PFSK-1 (cell line): Measurements from ENCODE around the gene HDAC4.

Experiments
- FOXP2 ChIP-seq: optimal IDR thresholded peaks from 2 replicates; pipeline ENCODE3; 2011; ENCODE audit warnings: borderline replicate concordance, control low read depth, inconsistent platforms; ENCODE audit not compliant: insufficient read depth; ENCODE audit errors: extremely low read length, extremely low read depth
- POLR2AphosphoS5 ChIP-seq: IDR thresholded peaks from 2 replicates; pipeline ENCODE4 v1.6.1; 2012; ENCODE audit warnings: low read depth, mild to moderate bottlenecking, control low read depth, low read length, moderate library complexity
- REST ChIP-seq, 2 experiments: IDR thresholded peaks; 2 replicates each; pipeline versions ENCODE4 v1.6.1 to v1.8.0; 2011 to 2012; ENCODE audit warnings: low read depth in 2 of 2, low read length in 2 of 2, control low read depth in 1 of 2, inconsistent platforms in 1 of 2, mild to moderate bottlenecking in 1 of 2, moderate library complexity in 1 of 2; ENCODE audit not compliant: insufficient read depth in 1 of 2
- SIN3A ChIP-seq: IDR thresholded peaks from 2 replicates; pipeline ENCODE4 v1.6.1; 2012; ENCODE audit warnings: mild to moderate bottlenecking, low read length, moderate library complexity, borderline replicate concordance; ENCODE audit not compliant: insufficient read depth
- TAF1 ChIP-seq: IDR thresholded peaks from 2 replicates; pipeline ENCODE4 v1.6.1; 2012; ENCODE audit warnings: low read length, control low read depth, borderline replicate concordance; ENCODE audit not compliant: insufficient read depth

The HDAC4 gene

GRCh38 chr2:239154971-239155805 is 245.6 kb downstream of the HDAC4 start:
- TF ChIP-seq POLR2AphosphoS5 (no peak), TAF1 (no peak), SIN3A (no peak), REST (IDR thresholded peaks at IDR 0.05; ENCODE audit: insufficient read depth in 1 of 2, low read depth in 2 of 2, low read length in 2 of 2) (no peak), FOXP2 (no peak)

GRCh38 chr2:239153806-239154591 is 246.8 kb downstream of the HDAC4 start:
- TF ChIP-seq SIN3A = no peak
- TF ChIP-seq TAF1 = no peak
- TF ChIP-seq POLR2AphosphoS5 = no peak
- TF ChIP-seq FOXP2 = no peak
- TF ChIP-seq REST (IDR thresholded peaks at IDR 0.05; ENCODE audit: insufficient read depth in 1 of 2, low read depth in 2 of 2, low read length in 2 of 2) = no peak

- no peak for TF ChIP-seq REST (IDR thresholded peaks at IDR 0.05; ENCODE audit: insufficient read depth in 1 of 2, low read depth in 2 of 2, low read length in 2 of 2)
- no peak for TF ChIP-seq POLR2AphosphoS5
- TF ChIP-seq SIN3A = no peak
- TF ChIP-seq FOXP2 = no peak
- no peak for TF ChIP-seq TAF1
Observed at GRCh38 chr2:239152916-239153305, 247.9 kb downstream of the HDAC4 start.

- TF ChIP-seq FOXP2 (no peak), TAF1 (no peak), SIN3A (no peak), REST (IDR thresholded peaks at IDR 0.05; ENCODE audit: insufficient read depth in 1 of 2, low read depth in 2 of 2, low read length in 2 of 2) (no peak), POLR2AphosphoS5 (no peak)
Observed at GRCh38 chr2:239152239-239152915, 248.4 kb downstream of the HDAC4 start.
